WTC11 (cell line): ENCODE measurements around the gene CARMIL3. TPM values are rescaled to one million over a fixed set of nuclear protein-coding genes. Genes with fewer than 3 reads are reported as not detected.

Source experiments
- ATAC-seq: fragments of 200-7000 bp; cut with Tn5 transposase; 2 replicates; pipeline ENCODE4 v1.10.0; 2021; ENCODE audit warnings: mild to moderate bottlenecking, moderate library complexity
- CTCF ChIA-PET: fragments of 300-600 bp; sonication (Branson Sonifier 250); formaldehyde crosslinking; loops from one replicate; lab custom pipeline; 2021; ENCODE audit warnings: antibody characterized with exemption; lab: Charles Lee
- POLR2A ChIA-PET: fragments of 350-600 bp; sonication (Branson Sonifier 250); formaldehyde crosslinking; loops from one replicate; lab custom pipeline; 2021; ENCODE audit warnings: antibody characterized with exemption; lab: Charles Lee
- DNase-seq: peaks from one replicate; pipeline ENCODE4 v3.0.0; 2021; ENCODE audit warnings: low spot score
- H3K27ac Mint-ChIP-seq: 2 replicates; pipeline ENCODE4 v1.8.0; 2021; ENCODE audit warnings: mixed read lengths
- H3K27me3 Mint-ChIP-seq: 2 replicates; pipeline ENCODE4 v1.8.0; 2021; ENCODE audit warnings: low read depth, mild to moderate bottlenecking, moderate library complexity, mixed read lengths
- H3K36me3 Mint-ChIP-seq: 2 replicates; pipeline ENCODE4 v1.8.0; 2021; ENCODE audit warnings: mixed read lengths
- H3K4me1 Mint-ChIP-seq: 2 replicates; pipeline ENCODE4 v1.8.0; 2022; ENCODE audit warnings: mixed read lengths
- H3K4me3 Mint-ChIP-seq: 2 replicates; pipeline ENCODE4 v1.8.0; 2021; ENCODE audit warnings: mild to moderate bottlenecking, moderate library complexity, mixed read lengths
- H3K9me3 Mint-ChIP-seq: 2 replicates; pipeline ENCODE4 v1.8.0; 2021; ENCODE audit warnings: mixed read lengths
- ATF6 ChIP-seq: sonication (generic); formaldehyde crosslinking; IDR thresholded peaks from 2 replicates; pipeline ENCODE4 v1.8.1; 2023; ENCODE audit warnings: mild to moderate bottlenecking, missing genetic modification reagents
- EMX1 ChIP-seq: fragments of 250-450 bp; sonication (Bioruptor Pico); IDR thresholded peaks from 2 replicates; pipeline ENCODE4 v1.8.0; 2021; ENCODE audit warnings: mild to moderate bottlenecking
- JAZF1 ChIP-seq: fragments of 250-450 bp; sonication (Bioruptor Pico); IDR thresholded peaks from 2 replicates; pipeline ENCODE4 v1.9.0; 2021; ENCODE audit warnings: moderate library complexity, mild to moderate bottlenecking, inconsistent platforms
- SOX15 ChIP-seq: fragments of 250-450 bp; sonication (Bioruptor Pico); IDR thresholded peaks from 2 replicates; pipeline ENCODE4 v1.9.0; 2021; ENCODE audit warnings: mild to moderate bottlenecking
- TP53 ChIP-seq: sonication (generic); formaldehyde crosslinking; IDR thresholded peaks from 2 replicates; pipeline ENCODE4 v1.8.1; 2023; ENCODE audit warnings: mild to moderate bottlenecking, missing genetic modification reagents
- USF1 ChIP-seq: sonication (generic); formaldehyde crosslinking; IDR thresholded peaks from 2 replicates; pipeline ENCODE4 v1.8.0; 2022; ENCODE audit warnings: mild to moderate bottlenecking, missing genetic modification reagents
- ZNF121 ChIP-seq: sonication (generic); formaldehyde crosslinking; IDR thresholded peaks from 2 replicates; pipeline ENCODE4 v1.8.0; 2023; ENCODE audit warnings: missing genetic modification reagents
- ZNF423 ChIP-seq: fragments of 250-450 bp; sonication (Bioruptor Pico); IDR thresholded peaks from 2 replicates; pipeline ENCODE4 v2.1.2; 2022; ENCODE audit warnings: mild to moderate bottlenecking, moderate library complexity
- ZNF532 ChIP-seq: fragments of 250-450 bp; sonication (Bioruptor Pico); IDR thresholded peaks from 2 replicates; pipeline ENCODE4 v1.9.0; 2021; ENCODE audit warnings: mild to moderate bottlenecking, borderline replicate concordance
- total RNA-seq: library from RNA; stranded (reverse); gene quantifications from 3 replicates; pipeline ENCODE4 v1.2.3, GENCODE V29; 2021
- TF ChIP-seq, protein P1 (sequence below): sonication (generic); formaldehyde crosslinking; IDR thresholded peaks from 2 replicates; pipeline ENCODE4 v1.8.1; 2023; ENCODE audit warnings: mild to moderate bottlenecking, moderate library complexity, missing genetic modification reagents
- TF ChIP-seq, protein P2 (sequence below): fragments of 250-450 bp; sonication (Bioruptor Pico); IDR thresholded peaks from 2 replicates; pipeline ENCODE4 v1.9.0; 2021; ENCODE audit warnings: mild to moderate bottlenecking
- TF ChIP-seq, protein P3 (sequence below): sonication (generic); formaldehyde crosslinking; IDR thresholded peaks from 2 replicates; pipeline ENCODE4 v1.8.1; 2023; ENCODE audit warnings: mild to moderate bottlenecking, missing genetic modification reagents, borderline replicate concordance

The CARMIL3 gene
- total RNA-seq, 1 experiment from 2014 or later: 13.0 TPM

- Mint-ChIP-seq H3K27me3 (no peaks in the 10 kb centered on the region), H3K9me3 (no peaks in the 10 kb centered on the region), H3K4me3 (no peak overlapping the region), H3K27ac (no peak overlapping the region), H3K4me1 (peaks cover 6% of the 10 kb centered on the region), H3K36me3 (no peaks in the 10 kb centered on the region)
- ATAC-seq: no peak
- POLR2A ChIA-PET: interaction anchor here (1.9 kb wide), 1 partner anchor 8 kb away, joined by 4 read pairs; the partner anchor contains the start of gene CARMIL3
- CTCF ChIA-PET: interaction anchor here (1.2 to 6.0 kb wide), 3 partner anchors 30 to 48 kb away, joined by 3 to 27 read pairs (median 13); partner anchors contain the start of gene PCK2
- DNase-seq: no peak
- TF ChIP-seq USF1 (CRISPR knock-in tag) (no peak), ATF6 (CRISPR knock-in tag) (no peak), TP53 (no peak), EMX1 (CRISPR knock-in tag) (no peak), ZNF532 (CRISPR knock-in tag) (no peak), ZNF121 (CRISPR knock-in tag) (no peak), ZNF423 (CRISPR knock-in tag) (no peak), SOX15 (CRISPR knock-in tag) (no peak), JAZF1 (CRISPR knock-in tag) (no peak)
- TF ChIP-seq, protein P1, sequence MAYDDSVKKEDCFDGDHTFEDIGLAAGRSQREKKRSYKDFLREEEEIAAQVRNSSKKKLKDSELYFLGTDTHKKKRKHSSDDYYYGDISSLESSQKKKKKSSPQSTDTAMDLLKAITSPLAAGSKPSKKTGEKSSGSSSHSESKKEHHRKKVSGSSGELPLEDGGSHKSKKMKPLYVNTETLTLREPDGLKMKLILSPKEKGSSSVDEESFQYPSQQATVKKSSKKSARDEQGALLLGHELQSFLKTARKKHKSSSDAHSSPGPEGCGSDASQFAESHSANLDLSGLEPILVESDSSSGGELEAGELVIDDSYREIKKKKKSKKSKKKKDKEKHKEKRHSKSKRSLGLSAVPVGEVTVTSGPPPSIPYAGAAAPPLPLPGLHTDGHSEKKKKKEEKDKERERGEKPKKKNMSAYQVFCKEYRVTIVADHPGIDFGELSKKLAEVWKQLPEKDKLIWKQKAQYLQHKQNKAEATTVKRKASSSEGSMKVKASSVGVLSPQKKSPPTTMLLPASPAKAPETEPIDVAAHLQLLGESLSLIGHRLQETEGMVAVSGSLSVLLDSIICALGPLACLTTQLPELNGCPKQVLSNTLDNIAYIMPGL: no peak
- TF ChIP-seq, protein P2, sequence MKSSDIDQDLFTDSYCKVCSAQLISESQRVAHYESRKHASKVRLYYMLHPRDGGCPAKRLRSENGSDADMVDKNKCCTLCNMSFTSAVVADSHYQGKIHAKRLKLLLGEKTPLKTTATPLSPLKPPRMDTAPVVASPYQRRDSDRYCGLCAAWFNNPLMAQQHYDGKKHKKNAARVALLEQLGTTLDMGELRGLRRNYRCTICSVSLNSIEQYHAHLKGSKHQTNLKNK (CRISPR knock-in tag): no peak
- TF ChIP-seq, protein P3, sequence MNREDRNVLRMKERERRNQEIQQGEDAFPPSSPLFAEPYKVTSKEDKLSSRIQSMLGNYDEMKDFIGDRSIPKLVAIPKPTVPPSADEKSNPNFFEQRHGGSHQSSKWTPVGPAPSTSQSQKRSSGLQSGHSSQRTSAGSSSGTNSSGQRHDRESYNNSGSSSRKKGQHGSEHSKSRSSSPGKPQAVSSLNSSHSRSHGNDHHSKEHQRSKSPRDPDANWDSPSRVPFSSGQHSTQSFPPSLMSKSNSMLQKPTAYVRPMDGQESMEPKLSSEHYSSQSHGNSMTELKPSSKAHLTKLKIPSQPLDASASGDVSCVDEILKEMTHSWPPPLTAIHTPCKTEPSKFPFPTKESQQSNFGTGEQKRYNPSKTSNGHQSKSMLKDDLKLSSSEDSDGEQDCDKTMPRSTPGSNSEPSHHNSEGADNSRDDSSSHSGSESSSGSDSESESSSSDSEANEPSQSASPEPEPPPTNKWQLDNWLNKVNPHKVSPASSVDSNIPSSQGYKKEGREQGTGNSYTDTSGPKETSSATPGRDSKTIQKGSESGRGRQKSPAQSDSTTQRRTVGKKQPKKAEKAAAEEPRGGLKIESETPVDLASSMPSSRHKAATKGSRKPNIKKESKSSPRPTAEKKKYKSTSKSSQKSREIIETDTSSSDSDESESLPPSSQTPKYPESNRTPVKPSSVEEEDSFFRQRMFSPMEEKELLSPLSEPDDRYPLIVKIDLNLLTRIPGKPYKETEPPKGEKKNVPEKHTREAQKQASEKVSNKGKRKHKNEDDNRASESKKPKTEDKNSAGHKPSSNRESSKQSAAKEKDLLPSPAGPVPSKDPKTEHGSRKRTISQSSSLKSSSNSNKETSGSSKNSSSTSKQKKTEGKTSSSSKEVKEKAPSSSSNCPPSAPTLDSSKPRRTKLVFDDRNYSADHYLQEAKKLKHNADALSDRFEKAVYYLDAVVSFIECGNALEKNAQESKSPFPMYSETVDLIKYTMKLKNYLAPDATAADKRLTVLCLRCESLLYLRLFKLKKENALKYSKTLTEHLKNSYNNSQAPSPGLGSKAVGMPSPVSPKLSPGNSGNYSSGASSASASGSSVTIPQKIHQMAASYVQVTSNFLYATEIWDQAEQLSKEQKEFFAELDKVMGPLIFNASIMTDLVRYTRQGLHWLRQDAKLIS (CRISPR knock-in tag): no peak
These were observed 8.6 kb downstream of the CARMIL3 start for GRCh38 chr14:24060443-24060842.
